Endothelial cell (in vitro differentiated cells): Measurements from ENCODE around the gene SMPD3. TPM values are rescaled to one million over a fixed set of nuclear protein-coding genes. Genes with fewer than 3 reads are reported as not detected.

ENCODE experiments used
- DNase-seq: peaks from one replicate; pipeline ENCODE4 v3.0.0; 2021; ENCODE audit warnings: low spot score
- H3K27ac Mint-ChIP-seq: one replicate; pipeline ENCODE4 v1.8.0; 2021; ENCODE audit warnings: mixed read lengths, inconsistent platforms; ENCODE audit not compliant: unreplicated experiment
- H3K27me3 Mint-ChIP-seq: one replicate; pipeline ENCODE4 v1.8.0; 2021; ENCODE audit warnings: mild to moderate bottlenecking, moderate library complexity, mixed read lengths, inconsistent platforms; ENCODE audit not compliant: unreplicated experiment
- H3K36me3 Mint-ChIP-seq: one replicate; pipeline ENCODE4 v1.8.0; 2021; ENCODE audit warnings: mild to moderate bottlenecking, low read depth, mixed read lengths, inconsistent platforms; ENCODE audit not compliant: unreplicated experiment
- H3K4me1 Mint-ChIP-seq: one replicate; pipeline ENCODE4 v1.8.0; 2021; ENCODE audit warnings: mild to moderate bottlenecking, mixed read lengths, inconsistent platforms; ENCODE audit not compliant: unreplicated experiment
- H3K4me3 Mint-ChIP-seq: one replicate; pipeline ENCODE4 v1.8.0; 2021; ENCODE audit warnings: mild to moderate bottlenecking, mixed read lengths, inconsistent platforms; ENCODE audit not compliant: unreplicated experiment
- H3K9me3 Mint-ChIP-seq: one replicate; pipeline ENCODE4 v1.8.0; 2021; ENCODE audit warnings: mixed read lengths, inconsistent platforms; ENCODE audit not compliant: unreplicated experiment
- CTCF ChIP-seq: fragments of 200-600 bp; sonication (generic); IDR thresholded peaks from one replicate; pipeline ENCODE4 v1.5.0; 2021; ENCODE audit warnings: antibody characterized with exemption; ENCODE audit not compliant: unreplicated experiment
- total RNA-seq: library from RNA; stranded (reverse); fragmentation: NEBNext Ultra II Directional; extraction: Animal tissue kit (Norgen Biotek cat#: 25700); gene quantifications from one replicate; pipeline ENCODE4 v1.2.1, GENCODE V29; 2021; ENCODE audit not compliant: unreplicated experiment

Gene SMPD3
- total RNA-seq, 1 donor from 2014 or later: not detected

- Mint-ChIP-seq H3K27me3 (peaks cover 1% of the 10 kb centered on the region), H3K4me3 (no peak overlapping the region), H3K27ac (no peak overlapping the region), H3K36me3 (peaks cover under 1% of the 10 kb centered on the region), H3K4me1 (no peaks in the 10 kb centered on the region), H3K9me3 (no peaks in the 10 kb centered on the region)
- no peak for DNase-seq
- TF ChIP-seq CTCF: no peak
These were observed 10.2 kb upstream of the SMPD3 start for GRCh38 chr16:68458551-68458950.

DNA sequence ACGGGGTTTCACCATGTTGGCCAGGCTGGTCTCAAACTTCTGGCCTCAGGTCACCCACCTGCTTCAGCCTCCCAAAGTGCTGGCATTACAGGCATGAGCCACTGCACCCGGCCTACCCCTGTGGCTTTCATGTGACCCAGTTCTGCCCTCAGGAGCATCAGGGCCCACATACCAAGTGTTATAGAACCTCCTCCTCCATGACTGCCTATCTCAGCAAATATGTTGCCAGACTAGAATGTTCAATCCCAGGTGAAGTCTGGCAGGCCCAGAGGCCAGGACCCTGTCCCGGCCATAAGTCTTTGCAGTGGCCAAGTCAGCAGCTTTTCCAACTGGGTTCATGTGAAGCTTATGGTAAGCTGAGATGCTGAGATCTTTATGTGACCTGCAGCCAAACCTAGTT lies 9.8 kb upstream of the SMPD3 start:
- no peaks in the 10 kb centered on the region for H3K36me3 Mint-ChIP-seq
- no peak overlapping the region for H3K27ac Mint-ChIP-seq
- TF ChIP-seq CTCF: no peak
- no peak for DNase-seq
- H3K4me1 Mint-ChIP-seq: no peaks in the 10 kb centered on the region
- no peaks in the 10 kb centered on the region for H3K9me3 Mint-ChIP-seq
- peaks cover 1% of the 10 kb centered on the region for H3K27me3 Mint-ChIP-seq
- H3K4me3 Mint-ChIP-seq: no peak overlapping the region

GRCh38 chr16:68455631-68456030 lies 7.3 kb upstream of the SMPD3 start:
- TF ChIP-seq CTCF: no peak
- H3K36me3 Mint-ChIP-seq: no peaks in the 10 kb centered on the region
- H3K4me1 Mint-ChIP-seq: no peaks in the 10 kb centered on the region
- no peak overlapping the region for H3K27ac Mint-ChIP-seq
- H3K9me3 Mint-ChIP-seq: no peaks in the 10 kb centered on the region
- no peak overlapping the region for H3K4me3 Mint-ChIP-seq
- DNase-seq: no peak
- peaks cover 1% of the 10 kb centered on the region for H3K27me3 Mint-ChIP-seq

- Mint-ChIP-seq H3K4me3 (no peak overlapping the region), H3K36me3 (no peaks in the 10 kb centered on the region), H3K27me3 (peaks cover 2% of the 10 kb centered on the region), H3K9me3 (no peaks in the 10 kb centered on the region), H3K27ac (no peak overlapping the region), H3K4me1 (no peaks in the 10 kb centered on the region)
- no peak for DNase-seq
- TF ChIP-seq CTCF: no peak
These were observed 6.7 kb upstream of the SMPD3 start for GRCh38 chr16:68454920-68455435.

GRCh38 chr16:68453816-68454215 lies 5.5 kb upstream of the SMPD3 start:
- peaks cover 6% of the 10 kb centered on the region for H3K4me1 Mint-ChIP-seq
- H3K27ac Mint-ChIP-seq: no peak overlapping the region
- H3K9me3 Mint-ChIP-seq: no peaks in the 10 kb centered on the region
- H3K4me3 Mint-ChIP-seq: no peak overlapping the region
- DNase-seq: no peak
- TF ChIP-seq CTCF: no peak
- H3K36me3 Mint-ChIP-seq: peaks cover 4% of the 10 kb centered on the region
- H3K27me3 Mint-ChIP-seq: peaks cover 6% of the 10 kb centered on the region
